ENCODE data around the gene COL1A2. TPM values are rescaled to one million over a fixed set of nuclear protein-coding genes. Genes with fewer than 3 reads are reported as not detected.

The COL1A2 gene
- total RNA-seq, 4 donors from 2014 or later: 109 to 374 (median 242) TPM

DNA sequence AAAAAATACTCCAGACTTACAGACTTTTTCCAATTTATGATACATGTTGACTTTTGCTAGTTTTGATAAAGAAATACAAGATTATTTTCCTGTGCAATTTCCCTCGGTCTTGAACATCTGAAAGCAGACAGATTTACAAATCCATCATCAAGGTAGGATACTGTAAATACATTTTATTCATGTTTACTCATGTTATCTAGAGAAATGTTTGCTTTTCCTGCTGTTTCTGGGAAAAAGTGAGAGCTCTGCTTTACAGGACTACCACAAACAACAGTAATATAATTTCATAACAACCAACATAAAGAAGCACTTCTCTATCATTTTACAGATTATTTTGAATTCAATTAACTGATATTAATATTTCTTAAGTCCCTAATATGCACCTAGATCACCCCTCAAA lies 83.2 kb downstream of the COL1A2 start:
- TF ChIP-seq, protein P1, sequence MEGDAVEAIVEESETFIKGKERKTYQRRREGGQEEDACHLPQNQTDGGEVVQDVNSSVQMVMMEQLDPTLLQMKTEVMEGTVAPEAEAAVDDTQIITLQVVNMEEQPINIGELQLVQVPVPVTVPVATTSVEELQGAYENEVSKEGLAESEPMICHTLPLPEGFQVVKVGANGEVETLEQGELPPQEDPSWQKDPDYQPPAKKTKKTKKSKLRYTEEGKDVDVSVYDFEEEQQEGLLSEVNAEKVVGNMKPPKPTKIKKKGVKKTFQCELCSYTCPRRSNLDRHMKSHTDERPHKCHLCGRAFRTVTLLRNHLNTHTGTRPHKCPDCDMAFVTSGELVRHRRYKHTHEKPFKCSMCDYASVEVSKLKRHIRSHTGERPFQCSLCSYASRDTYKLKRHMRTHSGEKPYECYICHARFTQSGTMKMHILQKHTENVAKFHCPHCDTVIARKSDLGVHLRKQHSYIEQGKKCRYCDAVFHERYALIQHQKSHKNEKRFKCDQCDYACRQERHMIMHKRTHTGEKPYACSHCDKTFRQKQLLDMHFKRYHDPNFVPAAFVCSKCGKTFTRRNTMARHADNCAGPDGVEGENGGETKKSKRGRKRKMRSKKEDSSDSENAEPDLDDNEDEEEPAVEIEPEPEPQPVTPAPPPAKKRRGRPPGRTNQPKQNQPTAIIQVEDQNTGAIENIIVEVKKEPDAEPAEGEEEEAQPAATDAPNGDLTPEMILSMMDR (IDR thresholded peaks at IDR 0.05; ENCODE audit: low read depth): no peak

DNA sequence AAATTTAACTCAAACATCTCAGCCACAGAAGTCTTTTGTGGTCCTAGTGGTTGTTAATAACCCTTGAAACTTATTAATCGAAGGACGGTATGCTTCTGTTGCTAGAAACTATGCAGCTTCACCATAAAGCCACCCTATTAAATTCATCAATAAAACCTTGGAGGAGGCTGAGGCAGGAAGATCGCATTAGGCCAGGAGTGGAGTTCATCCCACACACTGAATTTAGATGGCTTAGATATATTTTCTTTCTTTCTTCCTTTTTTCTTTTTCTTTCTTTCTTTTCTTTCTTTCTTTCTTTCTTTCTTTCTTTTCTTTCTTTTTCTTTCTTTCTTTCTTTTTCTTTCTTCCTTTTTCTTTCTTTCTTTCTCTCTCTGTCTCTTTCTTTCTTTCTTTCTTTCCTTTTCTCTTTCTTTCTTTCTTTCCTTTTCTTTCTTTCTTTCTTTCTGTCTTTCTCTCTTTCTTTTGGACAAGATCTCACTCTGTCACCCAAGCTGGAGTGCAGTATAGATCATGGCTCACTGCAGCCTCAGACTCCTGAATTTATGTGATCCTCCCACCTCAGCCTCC lies 84.0 kb downstream of the COL1A2 start:
- TF ChIP-seq, protein P1 (IDR thresholded peaks at IDR 0.05; ENCODE audit: low read depth): no peak

Other genes with a start within 250 kb of the COL1A2 start
- gene CASD1, start 114.9 kb downstream of the COL1A2 start, total RNA-seq: 10 to 100 TPM; 20.7 to 34.1 (median 23.2) TPM

All from subcutaneous adipose tissue (tissue), 4 donors.